ENCODE data around the gene KIRREL3.

GRCh38 chr11:127000981-127001380, 411 bp upstream of the KIRREL3 start:
- TF ChIP-seq EZH2 (IDR thresholded peaks at IDR 0.05; ENCODE audit: insufficient read depth, poor library complexity, severe bottlenecking): no peak
- TF ChIP-seq EZH2phosphoT487 (IDR thresholded peaks at IDR 0.05; ENCODE audit: insufficient read depth, low read depth): no peak
